HG02973 (cell line): Measurements from ENCODE around the gene SLC17A9.
"Not testable (repeated sequence)": the region's sequence is repeated elsewhere in the genome, so short reads cannot be mapped to it uniquely, and the experiment has no call there.

Experiments
- ATAC-seq: cut with Tn5 transposase; IDR thresholded peaks from one replicate; pipeline ENCODE4 v1.9.1; 2021; ENCODE audit warnings: moderate library complexity; ENCODE audit not compliant: unreplicated experiment

The SLC17A9 gene

GRCh38 chr20:62918831-62919230 is 33.7 kb upstream of the SLC17A9 start:
- ATAC-seq, result no peak

GRCh38 chr20:62920039-62920645 is 32.4 kb upstream of the SLC17A9 start:
- ATAC-seq, result no peak

- no peak for ATAC-seq
Observed at GRCh38 chr20:62921119-62921687, 31.3 kb upstream of the SLC17A9 start.

GRCh38 chr20:62922451-62922921 is 30.0 kb upstream of the SLC17A9 start:
- ATAC-seq, result no peak

- not testable (repeated sequence) for ATAC-seq
Observed at GRCh38 chr20:62923059-62923668, 29.3 kb upstream of the SLC17A9 start.

GRCh38 chr20:62923669-62924441 is 28.7 kb upstream of the SLC17A9 start:
- ATAC-seq, result no peak

GRCh38 chr20:62924442-62925075 is 27.9 kb upstream of the SLC17A9 start:
- ATAC-seq, result no peak

GRCh38 chr20:62925076-62925419 is 27.5 kb upstream of the SLC17A9 start:
- no peak for ATAC-seq

- peak; percentile 19 for ATAC-seq
Observed at GRCh38 chr20:62925420-62926228, 26.9 kb upstream of the SLC17A9 start.

GRCh38 chr20:62926229-62927127 is 26.0 kb upstream of the SLC17A9 start, which contains the start of gene DIDO1:
Gene DIDO1, minus strand, starts transcription at chr20:62926505.
- peak; percentile 54 for ATAC-seq

- no peak for ATAC-seq
Observed at GRCh38 chr20:62927128-62927705, 25.3 kb upstream of the SLC17A9 start.

GRCh38 chr20:62928246-62928939 is 24.1 kb upstream of the SLC17A9 start:
- ATAC-seq, result no peak

- ATAC-seq, result no peak
Observed at GRCh38 chr20:62929051-62929538, 23.4 kb upstream of the SLC17A9 start.

- no peak for ATAC-seq
Observed at GRCh38 chr20:62931464-62931863, 21.0 kb upstream of the SLC17A9 start.

- no peak for ATAC-seq
Observed at GRCh38 chr20:62933966-62934365, 18.5 kb upstream of the SLC17A9 start.

GRCh38 chr20:62935204-62935967 is 17.1 kb upstream of the SLC17A9 start:
- ATAC-seq, result no peak

- ATAC-seq, result no peak
Observed at GRCh38 chr20:62935968-62936585, 16.4 kb upstream of the SLC17A9 start.
